ENCODE measurements around the gene TPPP2.

- no peak for TF ChIP-seq CTCF (IDR thresholded peaks at IDR 0.05)
- no peak for TF ChIP-seq POLR2A (IDR thresholded peaks at IDR 0.05)
These were observed 11.8 kb downstream of the TPPP2 start, which contains the start of gene RNASE7 for GRCh38 chr14:21041676-21042433.
